SK-N-DZ (cell line): ENCODE results near the gene PIK3CB. TPM values are rescaled to one million over a fixed set of nuclear protein-coding genes. Genes with fewer than 3 reads are reported as not detected.

Experiments
- DNase-seq: peaks from one replicate; pipeline ENCODE4 v3.0.0-alpha.2; 2015; ENCODE audit warnings: low spot score
- polyA plus RNA-seq, 2 experiments: library from polyadenylated mRNA; depleted of rRNA; stranded (reverse); fragments of >200 nt; gene quantifications; 2 replicates each; pipeline ENCODE4 v1.2.3, GENCODE V29; 2014

Gene PIK3CB
- 2.4 TPM in 2 replicates for polyA plus RNA-seq (2014; cell fraction: cytosol; rRNA removed)
- polyA plus RNA-seq (2014; cell fraction: nucleus; rRNA removed) = 1.9 and 2.4 TPM in 2 replicates

DNA sequence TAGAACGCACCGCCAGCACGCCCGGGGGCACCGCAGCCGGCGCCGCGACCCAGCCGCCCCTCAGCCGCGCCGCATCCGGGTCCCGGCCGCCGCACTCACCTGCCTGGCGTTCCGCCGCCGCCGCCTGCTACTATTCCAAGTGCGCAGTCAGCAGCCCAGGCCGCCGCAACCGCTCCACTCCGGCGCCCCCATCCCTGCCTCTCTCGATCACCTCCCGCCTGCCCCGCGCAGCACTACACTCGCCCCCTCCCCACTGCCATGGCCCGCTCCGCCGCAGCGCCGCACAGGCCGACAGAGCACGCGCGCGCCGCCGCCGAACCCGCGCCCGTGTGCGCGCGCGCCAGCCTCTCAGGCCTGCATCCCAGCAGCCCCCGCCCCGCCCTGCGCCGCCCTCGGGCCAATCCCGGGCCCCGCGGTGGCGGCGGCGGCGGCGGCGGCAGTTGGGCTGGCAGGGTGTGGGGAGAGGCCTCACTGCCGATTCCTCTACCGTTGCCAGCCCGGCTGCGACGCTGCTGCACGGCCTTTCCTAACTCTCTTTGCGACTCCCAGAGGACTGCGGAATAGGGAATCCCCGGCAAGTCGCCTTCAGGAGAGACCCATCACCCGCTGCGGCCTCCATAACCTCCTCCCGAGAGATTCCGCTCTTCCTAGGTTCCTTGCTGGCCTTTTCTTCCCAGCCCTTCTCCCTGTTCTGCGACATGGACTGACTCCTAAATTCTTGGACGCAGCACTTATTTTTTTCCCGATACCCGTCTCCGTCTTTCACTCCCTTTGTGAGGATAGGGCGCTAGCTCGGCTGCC, at the start of gene PIK3CB:
TSS of gene PIK3CB (minus strand) at position 333 of the 801 bp plus-strand sequence. CDS start 75,585 bp downstream, outside the sequence.
- peak; percentile 88 for DNase-seq

DNA sequence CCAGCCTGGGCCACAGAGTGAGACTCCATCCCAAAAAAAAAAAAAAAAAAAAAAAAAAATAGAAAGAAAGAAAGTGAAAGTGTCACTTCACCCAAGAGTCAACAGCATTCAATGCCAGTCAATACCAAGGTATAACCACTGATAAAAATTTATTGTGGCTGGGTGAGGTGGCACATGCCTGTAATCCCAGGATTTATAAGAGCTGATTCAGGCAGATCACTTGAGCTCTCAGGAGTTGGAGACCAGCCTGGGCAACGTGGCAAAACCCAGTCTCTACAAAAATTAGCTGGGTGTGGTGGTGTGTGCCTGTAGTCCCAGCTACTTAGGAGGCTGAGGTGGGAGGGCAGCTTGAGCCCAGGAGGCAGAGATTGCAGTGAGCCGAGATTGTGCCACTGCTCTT, 46.5 kb upstream of the PIK3CB start:
- DNase-seq = no peak

DNA sequence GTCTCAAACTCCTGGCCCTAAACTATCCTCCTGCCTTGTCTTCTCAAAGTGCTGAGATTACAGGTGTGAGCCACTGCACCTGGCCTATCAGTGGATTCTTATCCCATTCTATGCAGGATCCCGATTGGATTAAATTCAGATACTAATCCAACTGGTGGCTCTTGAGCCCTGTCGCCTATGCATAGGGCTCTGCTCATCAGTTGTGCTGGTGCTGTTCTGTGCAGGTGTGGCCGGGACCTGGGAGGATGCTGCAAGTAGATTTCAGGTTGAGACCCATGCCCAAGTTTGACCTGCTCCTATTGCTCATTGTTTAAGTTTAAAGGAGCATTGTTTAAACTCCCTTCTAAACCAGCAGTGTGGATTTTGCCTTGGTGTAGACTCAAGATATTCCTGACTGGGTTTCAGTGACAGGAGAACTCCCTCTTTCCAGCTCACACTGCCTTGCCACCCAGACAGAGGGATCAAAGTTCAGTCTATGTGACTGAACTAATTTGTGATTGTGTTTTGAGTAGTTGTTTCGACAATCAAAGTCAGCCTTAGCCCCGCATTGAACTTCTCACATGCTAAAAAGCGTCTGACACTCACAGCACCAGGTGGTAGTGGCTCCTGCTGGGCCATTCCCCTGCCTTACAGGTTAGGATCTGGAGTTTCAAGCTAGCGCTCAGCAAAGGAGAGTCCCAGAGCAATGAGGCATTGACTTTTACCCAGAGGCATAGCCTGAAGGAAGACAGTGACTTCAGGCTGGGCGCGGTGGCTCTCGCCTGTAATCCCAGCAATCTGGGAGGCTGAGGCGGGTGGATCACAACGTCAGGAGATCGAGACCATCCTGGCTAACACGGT, 45.0 kb upstream of the PIK3CB start:
- DNase-seq = no peak

DNA sequence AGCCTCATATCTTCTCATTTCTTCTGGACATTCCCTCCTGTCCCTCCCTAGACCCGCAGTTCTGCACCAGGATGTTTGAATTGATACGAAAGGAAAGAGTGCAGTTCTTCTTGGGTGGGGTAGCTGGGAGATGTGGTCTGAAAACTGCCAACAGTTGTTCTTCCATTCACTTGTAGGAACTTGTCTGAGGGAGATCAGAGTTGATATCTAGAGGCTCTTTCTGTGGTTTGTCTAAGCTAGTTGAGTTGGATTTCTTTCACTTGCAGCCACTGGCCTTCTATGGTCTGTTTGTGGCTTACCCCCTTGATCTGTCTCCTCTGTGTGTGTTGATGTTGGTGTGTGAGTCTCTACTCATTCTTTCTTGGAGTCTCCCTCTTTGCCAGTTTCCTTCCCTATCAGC, 42.5 kb upstream of the PIK3CB start:
- DNase-seq = no peak

DNA sequence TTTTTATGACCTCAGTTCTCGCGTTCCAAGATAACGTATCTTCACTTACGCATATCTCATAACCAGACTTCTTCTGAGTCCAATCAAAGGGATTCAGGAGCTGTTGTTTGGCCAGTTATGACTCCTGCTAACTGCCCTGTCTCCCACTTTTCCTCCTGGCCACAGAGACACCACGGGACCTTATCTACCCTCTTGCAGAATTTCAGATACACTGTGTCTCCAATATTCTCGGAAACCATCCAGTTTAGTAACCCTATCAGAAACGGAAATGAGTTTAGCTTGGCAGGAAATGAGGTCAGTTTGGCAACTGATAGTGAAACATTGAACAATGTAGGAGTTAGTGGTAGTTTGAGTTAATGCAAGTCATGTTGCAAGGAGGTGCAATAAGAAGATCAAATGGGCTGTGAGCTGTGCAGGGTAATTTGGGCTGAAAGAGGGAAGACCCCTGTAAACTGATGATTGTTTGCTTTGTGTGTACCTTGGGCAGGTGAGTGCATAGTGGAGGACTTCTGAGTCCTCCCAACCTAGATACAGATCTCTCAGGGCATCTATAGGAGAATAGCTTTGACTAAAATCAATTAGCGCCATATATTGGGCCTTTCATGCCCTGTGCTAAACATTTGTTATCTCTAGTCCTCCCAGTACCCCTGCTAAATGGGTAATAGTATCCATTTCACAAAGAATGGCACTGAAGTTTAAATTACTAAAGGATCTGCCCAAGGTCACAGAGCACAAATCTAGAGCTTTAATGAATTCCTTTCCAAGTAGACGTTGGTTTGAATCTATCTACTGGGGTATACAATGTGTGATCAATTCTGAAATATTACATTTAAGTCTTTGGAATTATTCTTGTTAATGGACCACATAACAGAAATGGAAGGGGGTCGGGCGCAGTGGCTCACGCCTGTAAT, 41.3 kb upstream of the PIK3CB start:
- no peak for DNase-seq

DNA sequence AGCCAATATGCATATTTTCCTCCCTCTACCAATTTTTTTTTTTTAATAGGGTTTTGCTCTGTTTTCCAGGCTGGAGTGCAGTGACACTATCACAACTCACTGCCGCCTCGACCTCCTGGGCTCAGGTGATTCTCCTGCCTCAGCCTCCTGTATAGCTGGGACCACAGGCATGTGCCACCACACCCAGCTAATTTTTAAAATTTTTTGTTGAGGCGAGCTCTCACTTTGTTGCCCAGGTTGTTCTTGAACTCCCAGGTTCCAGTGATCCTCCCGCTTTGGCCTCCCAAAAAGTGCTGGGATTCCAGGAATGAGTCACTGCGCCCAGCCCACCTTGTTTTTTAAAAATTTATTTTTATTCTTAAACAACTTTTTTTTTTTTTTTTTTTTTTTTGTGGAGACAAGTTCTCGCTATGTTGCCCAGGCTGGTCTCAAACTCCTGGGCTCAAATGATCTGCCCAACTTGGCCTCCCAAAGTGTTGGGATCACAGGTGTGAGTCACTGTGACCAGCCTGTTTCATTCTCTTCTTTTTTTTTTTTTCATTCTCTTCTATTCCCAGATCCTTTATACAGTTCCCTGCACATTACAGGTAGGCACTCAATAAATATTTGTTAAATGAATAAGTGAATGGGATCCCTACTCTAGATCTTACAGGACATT, 40.5 kb upstream of the PIK3CB start:
- no peak for DNase-seq

DNA sequence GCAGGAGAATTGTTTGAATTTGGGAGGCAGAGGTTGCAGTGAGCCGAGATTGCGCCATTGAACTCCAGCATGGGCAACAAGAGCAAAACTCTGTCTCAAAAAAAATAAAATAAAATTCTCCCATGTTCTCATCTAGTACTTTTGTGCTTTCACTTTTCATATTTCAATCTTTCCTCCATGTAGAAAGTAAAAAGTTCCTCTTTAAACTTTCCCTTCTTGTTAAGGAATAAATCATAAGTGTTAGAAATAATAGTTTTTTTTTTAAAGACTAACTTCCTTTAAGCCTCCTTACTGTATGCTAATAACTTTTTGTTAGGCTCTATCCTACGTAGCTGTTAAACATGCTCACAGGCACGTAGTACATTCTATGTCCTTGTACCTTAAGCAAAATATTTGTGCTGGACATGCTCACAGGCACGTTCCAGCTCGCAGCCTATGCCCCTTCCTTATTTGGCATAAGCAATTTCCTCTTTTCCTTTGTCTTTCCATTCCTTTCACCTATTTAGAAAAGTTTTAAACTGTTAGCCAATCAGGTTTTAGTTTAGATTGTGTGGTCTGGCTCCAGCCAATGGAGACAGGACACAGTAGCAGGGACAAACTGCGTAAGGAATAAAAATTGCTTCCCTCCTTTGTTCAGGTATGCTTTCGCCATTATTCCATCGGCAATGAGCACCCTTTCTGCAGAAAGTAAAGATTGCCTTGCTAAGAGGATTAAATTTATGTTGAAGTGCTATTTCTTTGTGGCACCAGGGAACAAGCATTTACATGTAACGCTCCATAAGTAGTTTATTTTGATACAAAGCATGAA, 38.9 kb upstream of the PIK3CB start:
- no peak for DNase-seq

DNA sequence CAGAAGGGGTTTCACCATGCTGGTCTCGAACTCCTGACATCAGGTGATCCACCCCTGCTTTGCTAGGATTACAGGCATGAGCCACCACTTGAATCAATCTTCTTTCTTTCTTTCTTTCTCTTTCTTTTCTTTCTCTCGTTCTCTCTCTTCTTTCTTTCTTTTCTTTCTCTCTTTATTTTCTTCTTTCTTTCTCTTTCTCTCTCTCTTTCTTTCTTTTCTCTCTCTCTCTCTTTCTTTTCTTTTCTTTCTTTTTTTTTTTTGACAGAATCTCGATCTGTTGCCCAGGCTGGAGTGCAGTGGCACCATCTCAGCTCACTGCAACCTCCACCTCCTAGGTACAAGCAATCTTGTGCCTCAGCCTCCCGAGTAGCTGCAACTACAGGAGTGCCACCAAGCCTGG, 37.9 kb upstream of the PIK3CB start:
- DNase-seq = no peak

DNA sequence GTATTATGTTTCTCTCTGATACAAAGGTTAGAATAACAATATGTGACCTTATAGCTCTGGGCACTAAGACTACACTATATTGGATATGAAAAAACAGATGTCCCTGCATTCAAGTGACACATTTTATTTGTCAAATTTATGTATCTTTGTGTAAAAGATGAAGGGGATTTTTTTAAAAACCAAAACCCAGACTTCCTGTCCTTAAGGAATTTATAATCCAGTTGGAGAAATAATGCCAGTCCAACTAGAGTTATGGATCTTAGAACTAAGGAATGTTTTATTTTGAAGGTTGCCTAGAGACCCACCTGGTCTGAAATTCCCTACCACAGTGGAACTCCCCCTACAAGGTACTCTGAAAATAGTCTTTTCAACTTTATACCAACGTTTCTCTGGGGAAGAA, 33.3 kb upstream of the PIK3CB start:
- DNase-seq = no peak

DNA sequence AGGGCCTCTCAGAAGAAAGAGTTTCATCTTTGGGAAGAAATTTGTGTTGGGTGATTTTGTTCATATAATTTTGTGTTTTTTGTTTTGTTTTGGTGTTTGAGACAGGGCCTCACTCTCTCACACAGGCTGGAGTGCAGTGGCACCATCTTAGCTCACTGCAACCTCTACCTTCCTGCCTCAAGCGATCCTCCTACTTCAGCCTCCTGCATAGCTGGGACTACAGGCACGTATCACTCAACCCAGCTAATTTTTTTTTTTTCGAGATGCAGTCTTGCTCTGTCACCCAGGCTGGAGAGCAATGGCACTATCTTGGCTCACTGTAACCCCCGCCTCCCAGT, 29.0 kb upstream of the PIK3CB start:
- DNase-seq = no peak

DNA sequence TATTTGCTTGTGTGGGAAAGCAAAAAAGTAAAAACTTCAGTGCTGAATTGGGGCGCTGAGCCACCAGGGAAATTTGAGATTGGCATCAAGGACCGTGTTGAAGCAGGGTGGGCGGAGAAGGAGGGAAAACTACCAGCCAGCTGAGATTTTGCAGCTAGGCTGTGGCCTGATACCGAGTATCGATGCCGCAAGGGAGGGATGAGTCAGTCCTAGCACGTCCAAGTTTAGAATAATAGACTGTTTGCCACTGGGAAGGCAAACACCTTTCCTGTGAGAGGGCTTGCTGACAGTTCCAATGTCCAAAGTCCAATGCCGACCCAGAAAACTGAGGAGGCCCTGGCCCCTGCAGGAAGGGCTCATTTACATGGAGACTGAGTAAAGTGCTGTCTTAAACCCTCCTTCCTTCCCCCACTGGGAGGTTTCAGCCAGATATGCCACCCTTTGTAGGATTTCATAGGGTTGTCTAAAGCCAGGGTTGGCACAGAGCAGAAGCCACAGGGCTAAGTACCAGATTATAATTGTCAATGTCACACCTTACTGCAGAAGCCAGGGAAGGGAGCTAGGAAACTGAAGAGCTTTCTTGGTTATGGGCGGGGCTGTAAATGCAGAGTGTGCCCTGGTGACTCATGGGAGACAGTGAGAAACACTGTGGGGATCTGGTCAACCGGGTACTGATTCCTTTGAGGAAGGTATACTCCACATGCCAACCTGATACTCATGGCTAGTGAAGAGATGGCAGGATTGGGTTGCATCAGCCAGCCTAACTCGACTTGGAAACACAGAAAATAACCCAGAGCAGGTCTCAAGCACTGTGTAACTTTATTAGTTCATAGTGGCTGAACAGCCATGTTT, 28.4 kb upstream of the PIK3CB start:
- DNase-seq = peak; percentile 10

DNA sequence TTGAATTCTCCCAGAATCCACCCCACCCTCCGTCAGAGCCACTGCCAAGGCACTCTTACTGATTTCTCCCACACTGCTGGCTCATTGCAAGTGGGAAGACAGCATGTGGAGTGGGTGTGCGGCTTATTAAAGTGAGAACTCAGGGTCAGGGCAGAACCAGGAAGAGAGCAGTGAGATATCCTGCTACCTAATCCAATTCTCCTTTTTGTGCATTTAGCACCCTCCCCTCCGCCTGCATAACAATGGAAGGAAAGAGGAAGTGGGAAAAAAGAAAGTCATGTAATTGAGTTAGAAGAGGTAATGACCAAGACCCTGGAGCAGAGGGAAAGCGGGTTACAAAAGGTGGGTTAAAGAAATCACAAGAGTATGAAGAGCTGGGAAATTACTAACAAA, 27.8 kb upstream of the PIK3CB start:
- no peak for DNase-seq

DNA sequence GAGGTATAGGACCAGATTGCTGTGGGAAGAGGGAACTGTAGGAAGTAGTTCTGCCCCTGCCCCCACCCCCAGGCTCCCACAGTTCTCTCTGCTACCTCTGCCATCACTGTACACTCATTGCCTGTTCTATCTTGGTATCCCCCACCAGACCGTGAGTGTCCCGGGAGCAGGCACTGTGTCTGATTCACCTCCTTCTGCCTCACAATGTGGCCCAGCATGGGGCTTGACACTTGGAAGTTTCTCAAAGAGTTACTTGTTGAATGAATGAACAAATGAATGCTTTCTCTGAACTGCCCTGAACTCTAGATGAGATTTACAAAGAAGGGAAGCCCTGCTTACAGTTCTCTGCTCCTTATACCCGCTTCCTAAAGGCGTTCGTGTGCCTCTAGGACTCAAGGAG, 27.1 kb upstream of the PIK3CB start:
- no peak for DNase-seq

DNA sequence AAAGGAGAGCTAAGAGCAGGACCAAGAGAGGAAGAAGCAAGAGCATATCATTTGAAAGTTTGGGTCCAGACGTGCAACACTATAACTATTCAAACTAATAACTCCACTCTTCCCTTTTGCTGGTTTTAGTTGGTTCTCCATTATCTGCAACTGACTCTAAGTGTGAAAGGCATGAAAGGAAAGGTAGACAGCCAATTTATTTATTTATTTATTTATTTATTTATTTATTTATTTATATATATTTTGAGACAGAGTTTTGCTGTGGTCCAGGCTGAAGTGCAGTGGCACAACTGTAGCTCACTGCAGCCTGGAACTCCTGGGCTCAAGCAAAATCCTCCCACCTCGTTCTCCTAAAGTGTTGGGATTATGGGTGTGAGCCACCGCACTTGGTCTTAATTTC, 22.1 kb upstream of the PIK3CB start:
- DNase-seq = no peak

DNA sequence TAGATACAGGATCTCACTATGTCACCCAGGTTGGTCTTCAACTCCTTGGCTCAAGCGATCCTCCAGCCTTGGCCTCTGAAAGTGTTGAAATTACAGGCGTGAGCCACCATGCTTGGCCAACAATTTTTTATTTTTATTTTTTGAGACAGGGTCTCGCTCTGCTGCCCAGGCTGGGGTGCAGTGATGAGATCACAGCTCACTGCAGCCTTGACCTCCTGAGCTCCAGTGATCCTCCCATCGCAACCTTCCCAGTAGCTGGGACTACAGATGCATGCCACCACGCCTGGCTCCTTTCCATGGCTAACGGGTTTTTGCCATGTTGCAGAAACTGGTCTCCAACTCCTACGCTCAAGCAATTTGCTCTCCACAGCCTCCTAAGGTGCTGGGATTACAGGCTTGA, 20.2 kb upstream of the PIK3CB start:
- DNase-seq = no peak

DNA sequence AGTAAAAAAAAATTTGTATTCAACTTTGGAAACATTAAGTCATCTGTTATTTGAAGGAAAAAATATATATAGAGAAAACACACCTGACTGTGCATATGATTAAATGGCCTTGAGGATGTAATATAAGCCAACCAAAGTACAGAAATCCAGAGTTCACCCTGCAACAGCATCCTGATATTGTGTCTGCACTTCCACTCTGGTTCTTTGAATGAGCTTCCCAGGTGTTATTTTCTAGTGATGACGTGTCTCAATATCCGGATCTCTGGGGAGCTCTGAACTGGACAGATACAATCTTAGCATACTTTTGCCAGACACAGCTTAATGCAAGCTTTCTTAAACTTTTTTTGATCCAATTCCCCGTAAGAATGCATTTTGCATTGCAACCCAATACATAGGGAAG, 19.5 kb upstream of the PIK3CB start:
- no peak for DNase-seq

DNA sequence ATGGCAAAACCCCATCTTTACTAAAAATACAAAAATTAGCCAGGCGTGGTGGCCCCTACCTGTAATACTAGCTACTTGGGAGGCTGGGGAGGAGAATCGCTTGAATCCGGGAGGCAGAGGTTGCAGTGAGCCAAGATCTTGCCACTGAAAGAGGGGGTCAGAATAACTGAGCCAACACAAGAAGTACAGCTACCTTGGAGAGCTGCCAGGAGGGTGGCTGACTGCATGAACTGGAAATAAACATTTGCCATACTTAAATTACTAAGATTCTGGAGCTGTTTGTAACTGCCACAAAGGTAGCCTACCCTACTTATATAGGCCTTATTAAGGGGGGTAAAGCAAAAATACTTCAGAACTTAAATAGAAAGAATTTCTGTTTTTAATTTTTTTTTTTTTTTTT, 15.4 kb upstream of the PIK3CB start:
- no peak for DNase-seq

DNA sequence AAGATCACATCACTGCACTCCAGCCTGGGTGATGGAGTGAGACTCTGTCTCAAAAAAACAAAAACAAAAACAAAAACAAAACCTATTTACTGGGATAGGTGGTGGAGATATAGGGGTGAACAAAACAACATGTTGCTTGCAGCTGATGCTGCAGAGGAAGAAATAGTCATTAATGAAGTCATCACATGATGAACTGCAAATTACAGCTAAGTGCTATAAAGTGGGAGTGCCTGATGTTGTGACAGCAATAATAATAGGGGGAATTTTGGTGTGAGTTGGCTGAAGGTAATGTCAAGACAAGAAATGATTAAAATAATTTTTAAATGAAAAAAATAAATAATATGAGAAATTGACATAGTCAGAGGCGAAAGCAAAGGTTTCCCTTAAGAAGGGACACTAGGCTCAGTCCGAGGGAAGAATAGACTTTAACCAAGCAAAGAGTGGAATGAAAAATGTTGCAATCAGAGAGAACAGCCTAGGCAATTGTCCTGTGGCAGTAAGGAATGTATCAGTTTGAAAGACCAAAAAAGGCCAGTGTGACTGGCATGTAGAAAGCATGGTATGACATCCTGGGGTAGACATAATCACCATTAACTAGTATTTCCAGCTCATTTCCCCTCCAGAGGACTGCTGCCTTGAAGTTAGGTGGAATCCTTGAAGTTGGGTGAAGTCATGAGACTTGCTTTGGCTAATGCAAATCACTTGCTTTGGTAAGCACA, 14.7 kb upstream of the PIK3CB start:
- DNase-seq = no peak

DNA sequence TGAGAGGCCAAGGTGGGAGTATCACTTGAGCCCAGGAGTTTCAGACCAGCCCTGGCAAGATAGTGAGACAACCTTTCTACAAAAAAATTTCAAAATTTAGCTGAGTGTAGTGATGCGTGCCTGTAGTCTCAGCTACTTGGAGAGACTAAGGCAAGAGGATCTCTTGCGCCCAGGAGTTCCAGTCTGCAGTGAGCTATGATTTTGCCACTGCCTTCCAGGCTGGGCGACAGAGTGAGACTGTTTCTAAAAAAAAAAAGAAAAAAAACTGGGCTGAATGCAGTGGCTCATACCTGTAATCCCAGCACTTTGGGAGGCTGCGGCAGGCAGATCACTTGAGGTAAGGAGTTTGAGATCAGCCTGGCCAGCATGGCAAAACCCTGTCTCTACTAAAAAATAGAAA, 14.0 kb upstream of the PIK3CB start:
- no peak for DNase-seq
